G401 (cell line): Measurements from ENCODE around the gene RBMX2. TPM values are rescaled to one million over a fixed set of nuclear protein-coding genes. Genes with fewer than 3 reads are reported as not detected.

Experiments used
- DNase-seq: peaks from one replicate; pipeline ENCODE4 v3.0.0-alpha.2; 2015; ENCODE audit warnings: low spot score
- in situ Hi-C: cut with HindIII; loops from 2 replicates; pipeline ENCODE4 v1.10.0; 2016; ENCODE audit warnings: low sequenced_read_pairs, mixed read lengths
- total RNA-seq: library from RNA; depleted of rRNA; stranded (reverse); fragments of >200 nt; shearing (Covaris generic); gene quantifications from 2 replicates; pipeline ENCODE4 v1.2.3, GENCODE V29; 2014; rRNA removed

RBMX2 gene
- total RNA-seq, 1 experiment from 2014 or later: 30.7 TPM

DNA sequence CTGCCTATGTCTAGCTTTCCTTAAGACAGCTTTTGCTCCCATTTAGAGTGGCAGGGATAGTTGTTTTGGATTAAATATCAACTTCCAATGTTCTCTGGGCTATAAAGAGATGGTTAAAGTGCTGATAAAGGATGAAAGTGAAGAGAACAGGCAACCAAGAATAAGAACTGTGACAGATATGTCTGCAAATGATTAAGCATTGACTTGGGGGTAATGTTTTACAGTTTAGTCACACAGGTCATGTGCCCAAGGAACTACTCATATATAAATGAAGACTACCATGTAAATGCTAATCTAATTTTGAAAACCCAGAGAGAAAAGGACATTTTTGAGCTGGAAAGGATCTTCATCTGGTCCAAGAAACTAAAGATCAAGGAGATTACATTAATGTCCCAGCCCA lies 42.1 kb downstream of the RBMX2 start:
- DNase-seq: no peak
- in situ Hi-C loops: no loop called here

DNA sequence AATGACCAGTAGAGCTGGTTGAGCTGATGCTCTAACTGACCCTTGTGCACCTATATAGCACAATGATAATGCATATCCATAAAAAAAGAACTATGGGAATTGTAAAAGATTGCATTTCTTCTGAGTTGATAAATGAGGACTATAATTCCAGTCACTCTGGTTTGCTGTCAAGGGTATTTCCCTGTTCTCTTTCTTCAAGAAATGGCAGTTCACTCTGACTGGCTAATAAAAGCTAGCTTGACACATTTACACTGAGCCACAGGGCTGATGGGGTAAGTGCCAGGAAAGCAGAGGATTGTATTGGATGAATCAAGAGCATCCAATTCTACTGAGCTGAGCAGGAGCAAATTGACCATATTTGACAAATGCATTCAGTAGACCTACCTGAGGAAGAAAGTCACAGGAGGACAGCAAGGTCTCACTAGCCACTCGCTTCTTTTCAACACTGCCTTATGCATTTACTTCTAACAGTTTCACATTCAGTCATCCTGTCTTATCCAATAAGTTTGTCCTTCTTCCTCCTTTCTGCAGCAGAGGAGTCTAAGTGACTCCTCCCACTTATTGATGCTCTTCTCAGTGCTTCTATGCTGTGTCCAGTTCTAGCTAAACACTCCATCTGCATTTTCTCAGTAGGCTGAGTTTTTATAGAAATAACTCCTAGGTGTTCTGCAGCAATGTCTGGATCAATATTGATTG lies 43.0 kb downstream of the RBMX2 start:
- no peak for DNase-seq
- in situ Hi-C loops: no loop called here

DNA sequence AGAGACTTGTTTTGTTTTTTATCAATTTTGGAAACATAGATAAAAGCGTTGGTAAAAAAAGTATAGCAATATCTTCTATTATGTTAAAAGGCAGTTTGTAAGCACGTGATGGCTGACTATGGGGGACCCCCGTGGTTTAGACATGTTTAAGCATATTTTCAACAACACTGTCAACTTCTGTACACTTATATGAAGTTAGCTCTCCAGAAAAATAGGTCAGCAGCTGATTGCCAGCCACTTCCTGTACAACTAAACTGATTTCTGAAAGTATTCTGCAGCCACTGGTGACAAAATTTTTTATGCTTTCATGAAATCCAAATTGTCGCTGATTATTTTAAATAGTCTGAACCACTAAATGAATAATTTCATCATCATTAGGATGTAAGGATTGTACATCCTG lies 45.2 kb downstream of the RBMX2 start:
- DNase-seq: no peak
- in situ Hi-C loops: no loop called here

Other genes with a start within 250 kb of the RBMX2 start
- 51.6 and 95.5 TPM in 2 replicates for gene AIFM1, start 236.1 kb upstream of the RBMX2 start, total RNA-seq
- gene RAB33A, start 230.0 kb upstream of the RBMX2 start, total RNA-seq: not detected in 2 replicates
- 7.6 and 8.8 TPM in 2 replicates for gene ZNF280C, start 133.1 kb upstream of the RBMX2 start, total RNA-seq
- 10.1 and 14.2 TPM in 2 replicates for gene SLC25A14, start 62.1 kb upstream of the RBMX2 start, total RNA-seq
- not detected in 2 replicates for gene GPR119, start 16.3 kb upstream of the RBMX2 start, total RNA-seq